Left kidney (tissue), 2 donors: Measurements from ENCODE around the gene PDGFD. TPM values are rescaled to one million over a fixed set of nuclear protein-coding genes. Genes with fewer than 3 reads are reported as not detected.

Source experiments
- DNase-seq: peaks from one replicate; pipeline ENCODE4 v3.0.0-alpha.2; 2013
- polyA plus RNA-seq: library from polyadenylated mRNA; unstranded; fragments of 120-200 nt; gene quantifications from one replicate; pipeline ENCODE4 v1.2.1, GENCODE V29; 2013; ENCODE audit not compliant: insufficient read length

The PDGFD gene
- polyA plus RNA-seq, 1 donor: 23.4 TPM

GRCh38 chr11:104000798-104001197 lies 163.1 kb downstream of the PDGFD start:
- no peak for DNase-seq

- no peak for DNase-seq
These were observed 165.0 kb downstream of the PDGFD start for GRCh38 chr11:103998826-103999508.

- DNase-seq: no peak
These were observed 166.9 kb downstream of the PDGFD start for GRCh38 chr11:103997082-103997481.

- DNase-seq: no peak
These were observed 168.1 kb downstream of the PDGFD start for GRCh38 chr11:103995896-103996295.

- no peak for DNase-seq
These were observed 169.4 kb downstream of the PDGFD start for GRCh38 chr11:103994518-103994917.

- no peak for DNase-seq
These were observed 169.9 kb downstream of the PDGFD start for GRCh38 chr11:103994094-103994493.

GRCh38 chr11:103993507-103993906 lies 170.4 kb downstream of the PDGFD start:
- DNase-seq: no peak

- DNase-seq: no peak
These were observed 175.4 kb downstream of the PDGFD start for GRCh38 chr11:103988595-103988969.

- no peak for DNase-seq
These were observed 176.0 kb downstream of the PDGFD start for GRCh38 chr11:103987629-103988594.

GRCh38 chr11:103985041-103985440 lies 178.9 kb downstream of the PDGFD start:
- no peak for DNase-seq

- no peak for DNase-seq
These were observed 183.8 kb downstream of the PDGFD start for GRCh38 chr11:103980108-103980507.

GRCh38 chr11:103978616-103979595 lies 185.0 kb downstream of the PDGFD start:
- no peak for DNase-seq

- no peak for DNase-seq
These were observed 191.9 kb downstream of the PDGFD start for GRCh38 chr11:103972013-103972412.

- DNase-seq: no peak
These were observed 193.2 kb downstream of the PDGFD start for GRCh38 chr11:103970701-103971249.

GRCh38 chr11:103968685-103969084 lies 195.3 kb downstream of the PDGFD start:
- DNase-seq: no peak

GRCh38 chr11:103967985-103968384 lies 196.0 kb downstream of the PDGFD start:
- DNase-seq: no peak

GRCh38 chr11:103964390-103964789 lies 199.6 kb downstream of the PDGFD start:
- no peak for DNase-seq

- no peak for DNase-seq
These were observed 200.3 kb downstream of the PDGFD start for GRCh38 chr11:103963648-103964047.

- no peak for DNase-seq
These were observed 202.9 kb downstream of the PDGFD start for GRCh38 chr11:103961010-103961409.

GRCh38 chr11:103960108-103960507 lies 203.8 kb downstream of the PDGFD start:
- no peak for DNase-seq

- no peak for DNase-seq
These were observed 204.5 kb downstream of the PDGFD start for GRCh38 chr11:103959279-103959942.
